Measurements from ENCODE around the gene SUSD2. TPM values are rescaled to one million over a fixed set of nuclear protein-coding genes. Genes with fewer than 3 reads are reported as not detected.
"Not testable (repeated sequence)": the region's sequence is repeated elsewhere in the genome, so short reads cannot be mapped to it uniquely, and the experiment has no call there.

The SUSD2 gene
- total RNA-seq, 4 donors from 2014 or later: 3.3 to 10.0 (median 4.2) TPM

GRCh38 chr22:24236656-24237055 is 55.4 kb downstream of the SUSD2 start:
- DNase-seq (ENCODE audit: extremely low spot score): no peak
- Histone ChIP-seq H3K27ac (replicated peaks in 1 of 4) (no peak overlapping the region), H3K4me1 (no peaks in the 10 kb centered on the region), H3K9me3 (no peaks in the 10 kb centered on the region), H3K4me3 (no peak overlapping the region), H3K36me3 (peaks cover 0 to 38% (median 2%) of the 10 kb centered on the region in 4 donors), H3K27me3 (no peaks in the 10 kb centered on the region)
- WGBS: 76% methylated on average over 4 of the region's 4 CpGs
- intact Hi-C loops (cut with DNase I): loop anchor here (10.0 kb wide), 1 partner anchor 132 kb away; no protein-coding TSS in a partner anchor
- TF ChIP-seq POLR2A (IDR thresholded peaks at IDR 0.05; ENCODE audit: low read depth) (no peak), POLR2AphosphoS5 (IDR thresholded peaks at IDR 0.05) (no peak), EP300 (IDR thresholded peaks at IDR 0.05) (no peak)
- TF ChIP-seq, protein P1, sequence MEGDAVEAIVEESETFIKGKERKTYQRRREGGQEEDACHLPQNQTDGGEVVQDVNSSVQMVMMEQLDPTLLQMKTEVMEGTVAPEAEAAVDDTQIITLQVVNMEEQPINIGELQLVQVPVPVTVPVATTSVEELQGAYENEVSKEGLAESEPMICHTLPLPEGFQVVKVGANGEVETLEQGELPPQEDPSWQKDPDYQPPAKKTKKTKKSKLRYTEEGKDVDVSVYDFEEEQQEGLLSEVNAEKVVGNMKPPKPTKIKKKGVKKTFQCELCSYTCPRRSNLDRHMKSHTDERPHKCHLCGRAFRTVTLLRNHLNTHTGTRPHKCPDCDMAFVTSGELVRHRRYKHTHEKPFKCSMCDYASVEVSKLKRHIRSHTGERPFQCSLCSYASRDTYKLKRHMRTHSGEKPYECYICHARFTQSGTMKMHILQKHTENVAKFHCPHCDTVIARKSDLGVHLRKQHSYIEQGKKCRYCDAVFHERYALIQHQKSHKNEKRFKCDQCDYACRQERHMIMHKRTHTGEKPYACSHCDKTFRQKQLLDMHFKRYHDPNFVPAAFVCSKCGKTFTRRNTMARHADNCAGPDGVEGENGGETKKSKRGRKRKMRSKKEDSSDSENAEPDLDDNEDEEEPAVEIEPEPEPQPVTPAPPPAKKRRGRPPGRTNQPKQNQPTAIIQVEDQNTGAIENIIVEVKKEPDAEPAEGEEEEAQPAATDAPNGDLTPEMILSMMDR (IDR thresholded peaks at IDR 0.05): no peak

DNA sequence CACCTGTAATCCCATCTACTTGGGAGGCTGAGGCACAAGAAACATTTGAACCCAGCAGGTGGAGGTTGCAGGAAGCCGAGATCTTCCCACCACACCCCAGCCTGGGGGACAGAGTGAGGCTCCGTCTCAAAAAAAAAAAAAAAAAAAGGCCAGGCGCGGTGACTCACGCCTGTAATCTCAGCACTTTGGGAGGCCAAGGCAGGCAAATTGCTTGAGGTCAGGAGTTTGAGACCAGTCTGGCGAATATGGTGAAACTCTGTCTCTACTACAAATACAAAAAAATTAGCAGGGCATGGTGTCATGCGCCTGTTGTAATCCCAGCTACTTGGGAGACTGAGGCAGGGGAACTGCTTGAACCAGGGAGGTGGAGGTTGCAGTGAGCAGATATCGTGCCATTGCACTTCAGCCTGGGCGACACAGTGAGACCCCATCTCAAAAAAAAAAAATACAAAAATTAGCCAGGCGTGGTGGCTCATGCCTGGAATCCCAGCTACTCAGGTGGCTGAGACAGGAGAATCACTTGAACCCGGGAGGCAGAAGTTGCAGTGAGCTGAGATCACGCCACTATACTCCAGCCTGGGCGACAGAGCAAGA is 56.9 kb downstream of the SUSD2 start:
- DNase-seq (ENCODE audit: extremely low spot score); H3K4me3 ChIP-seq; H3K27me3 ChIP-seq; H3K27ac ChIP-seq (replicated peaks in 1 of 4); H3K9me3 ChIP-seq: not testable (repeated sequence)
- H3K36me3 ChIP-seq: peaks cover 0 to 24% (median 2%) of the 10 kb centered on the region in 4 donors
- H3K4me1 ChIP-seq: peaks cover 6 to 12% (median 9%) of the 10 kb centered on the region in 4 donors
- intact Hi-C loops (cut with DNase I): loop anchor here (10.0 kb wide), 1 partner anchor 133 kb away; no protein-coding TSS in a partner anchor
- WGBS: 94% methylated on average over 13 of the region's 13 CpGs

Other genes with a start within 250 kb of the SUSD2 start
- 1 to 10 TPM in 3 of 4 donors, not detected in 1; 3.4 to 9.9 (median 7.5) TPM for gene GSTT2B, start 220.3 kb upstream of the SUSD2 start, total RNA-seq
- gene DDTL, start 214.6 kb upstream of the SUSD2 start, total RNA-seq: 1 to 10 TPM in 2 of 4 donors, under 1 TPM in 1, not detected in 1; 0.91 to 3.2 (median 2.2) TPM
- gene DDT, start 207.0 kb upstream of the SUSD2 start, total RNA-seq: 100 to 1,000 TPM; 107 to 184 (median 153) TPM
- gene GSTT2, start 201.4 kb upstream of the SUSD2 start, total RNA-seq: 1 to 10 TPM in 2 of 4 donors, not detected in 2; 1.1 to 1.5 TPM
- not detected for gene GSTT4, start 176.0 kb upstream of the SUSD2 start, total RNA-seq
- gene CABIN1, start 170.2 kb upstream of the SUSD2 start, total RNA-seq: 10 to 100 TPM; 30.0 to 78.5 (median 49.2) TPM
- 10 to 100 TPM; 15.4 to 59.2 (median 37.2) TPM for gene GGT5, start 63.6 kb downstream of the SUSD2 start, total RNA-seq
- gene SPECC1L, start 89.3 kb downstream of the SUSD2 start, total RNA-seq: 100 to 1,000 TPM in 2 of 4 donors, 10 to 100 TPM in 2; 63.6 to 116 (median 90.1) TPM
- 1 to 10 TPM; 3.3 to 7.5 (median 4.5) TPM for gene ADORA2A, start 246.1 kb downstream of the SUSD2 start, total RNA-seq